ENCODE data around the gene HOXA3. TPM values are rescaled to one million over a fixed set of nuclear protein-coding genes. Genes with fewer than 3 reads are reported as not detected.

Gene HOXA3
- polyA plus RNA-seq, 1 of the 3 experiments (the other 2 are of a cell fraction) = 0.15 TPM

DNA sequence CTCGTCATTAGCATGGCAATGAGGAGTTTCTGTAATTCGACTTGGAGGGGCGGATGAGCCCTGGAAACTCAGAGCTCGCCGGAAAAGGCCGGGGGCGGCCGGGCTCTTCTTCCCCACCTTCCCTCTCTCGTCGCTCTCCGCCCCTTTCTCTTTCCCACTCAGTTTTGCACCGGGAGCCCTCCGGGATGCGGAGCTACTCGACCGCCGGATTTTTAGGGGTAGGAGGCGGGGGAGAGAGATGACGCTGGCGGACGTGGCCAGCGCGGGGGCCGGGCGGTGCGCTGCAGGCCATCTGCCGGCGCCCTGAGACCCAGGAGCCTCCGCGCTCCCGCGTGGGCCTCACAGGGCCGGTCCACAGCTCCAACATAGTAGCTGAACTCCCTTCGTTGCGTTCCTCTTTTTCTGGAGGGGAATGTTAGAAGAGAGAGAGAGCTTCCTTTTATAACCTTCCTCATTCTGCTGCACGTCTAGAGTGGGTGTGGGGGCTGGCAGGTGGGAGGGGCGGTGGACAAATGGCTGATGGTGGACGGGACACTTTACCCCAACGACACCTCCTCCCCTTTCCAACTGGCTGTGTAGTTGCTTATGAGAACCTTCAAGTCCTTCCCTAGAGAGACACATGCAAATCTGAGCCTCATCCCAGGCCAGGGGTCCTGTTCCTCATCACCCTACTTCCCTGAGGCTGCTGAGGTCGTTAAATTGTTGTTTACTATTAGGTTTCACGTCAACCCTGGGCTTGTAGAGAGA, 55.4 kb downstream of the HOXA3 start:
- H3K9me2 ChIP-seq = no peaks in the 10 kb centered on the region
- no peak for DNase-seq
- no peaks in the 10 kb centered on the region; a peak in 1 of 4 replicates for H3K4me1 ChIP-seq (ENCODE audit: control insufficient read depth in 1 of 2, insufficient read depth in 2 of 2, low read depth in 1 of 2, low read length in 1 of 2)
- POLR2A ChIA-PET = interaction anchor here (0.6 kb wide), 1 partner anchor 52 kb away, joined by 3 read pairs; no protein-coding TSS in a partner anchor
- H4K20me1 ChIP-seq (ENCODE audit: insufficient read depth) = no peaks in the 10 kb centered on the region
- H3K27ac ChIP-seq (ENCODE audit: low read depth in 2 of 2, low read length in 1 of 2) = no peak overlapping the region
- no peak overlapping the region; a peak in 1 of 4 replicates for H3K4me3 ChIP-seq (ENCODE audit: low read depth in 2 of 2, low read length in 1 of 2)
- H3K9ac ChIP-seq = no peak overlapping the region
- TF ChIP-seq GATA2 (CRISPR knock-in tag; IDR thresholded peaks at IDR 0.05) (no peak), NRF1 (IDR thresholded peaks at IDR 0.05; ENCODE audit: low read depth, low read length) (no peak), YY1 (IDR thresholded peaks at IDR 0.05; ENCODE audit: low read depth) (no peak), MEF2A (IDR thresholded peaks at IDR 0.05; ENCODE audit: borderline replicate concordance, low read depth) (no peak), RFX5 (IDR thresholded peaks at IDR 0.05; ENCODE audit: low read length) (no peak), EZH2phosphoT487 (IDR thresholded peaks at IDR 0.05; ENCODE audit: borderline replicate concordance, low read depth) (no peak), SIN3A (IDR thresholded peaks at IDR 0.05; ENCODE audit: borderline replicate concordance, low read depth, low read length) (no peak), RXRA (IDR thresholded peaks at IDR 0.05; ENCODE audit: borderline replicate concordance, low read depth) (no peak), FOXJ3 (CRISPR knock-in tag; IDR thresholded peaks at IDR 0.05) (no peak), TEAD4 (IDR thresholded peaks at IDR 0.05; ENCODE audit: borderline replicate concordance, insufficient read depth) (no peak)
- TF ChIP-seq, protein P1, sequence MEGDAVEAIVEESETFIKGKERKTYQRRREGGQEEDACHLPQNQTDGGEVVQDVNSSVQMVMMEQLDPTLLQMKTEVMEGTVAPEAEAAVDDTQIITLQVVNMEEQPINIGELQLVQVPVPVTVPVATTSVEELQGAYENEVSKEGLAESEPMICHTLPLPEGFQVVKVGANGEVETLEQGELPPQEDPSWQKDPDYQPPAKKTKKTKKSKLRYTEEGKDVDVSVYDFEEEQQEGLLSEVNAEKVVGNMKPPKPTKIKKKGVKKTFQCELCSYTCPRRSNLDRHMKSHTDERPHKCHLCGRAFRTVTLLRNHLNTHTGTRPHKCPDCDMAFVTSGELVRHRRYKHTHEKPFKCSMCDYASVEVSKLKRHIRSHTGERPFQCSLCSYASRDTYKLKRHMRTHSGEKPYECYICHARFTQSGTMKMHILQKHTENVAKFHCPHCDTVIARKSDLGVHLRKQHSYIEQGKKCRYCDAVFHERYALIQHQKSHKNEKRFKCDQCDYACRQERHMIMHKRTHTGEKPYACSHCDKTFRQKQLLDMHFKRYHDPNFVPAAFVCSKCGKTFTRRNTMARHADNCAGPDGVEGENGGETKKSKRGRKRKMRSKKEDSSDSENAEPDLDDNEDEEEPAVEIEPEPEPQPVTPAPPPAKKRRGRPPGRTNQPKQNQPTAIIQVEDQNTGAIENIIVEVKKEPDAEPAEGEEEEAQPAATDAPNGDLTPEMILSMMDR (IDR thresholded peaks at IDR 0.05) = no peak
- TF ChIP-seq, protein P2, sequence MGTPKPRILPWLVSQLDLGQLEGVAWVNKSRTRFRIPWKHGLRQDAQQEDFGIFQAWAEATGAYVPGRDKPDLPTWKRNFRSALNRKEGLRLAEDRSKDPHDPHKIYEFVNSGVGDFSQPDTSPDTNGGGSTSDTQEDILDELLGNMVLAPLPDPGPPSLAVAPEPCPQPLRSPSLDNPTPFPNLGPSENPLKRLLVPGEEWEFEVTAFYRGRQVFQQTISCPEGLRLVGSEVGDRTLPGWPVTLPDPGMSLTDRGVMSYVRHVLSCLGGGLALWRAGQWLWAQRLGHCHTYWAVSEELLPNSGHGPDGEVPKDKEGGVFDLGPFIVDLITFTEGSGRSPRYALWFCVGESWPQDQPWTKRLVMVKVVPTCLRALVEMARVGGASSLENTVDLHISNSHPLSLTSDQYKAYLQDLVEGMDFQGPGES (IDR thresholded peaks at IDR 0.05; ENCODE audit: low read depth, low read length) = no peak
- TF ChIP-seq, protein P3, sequence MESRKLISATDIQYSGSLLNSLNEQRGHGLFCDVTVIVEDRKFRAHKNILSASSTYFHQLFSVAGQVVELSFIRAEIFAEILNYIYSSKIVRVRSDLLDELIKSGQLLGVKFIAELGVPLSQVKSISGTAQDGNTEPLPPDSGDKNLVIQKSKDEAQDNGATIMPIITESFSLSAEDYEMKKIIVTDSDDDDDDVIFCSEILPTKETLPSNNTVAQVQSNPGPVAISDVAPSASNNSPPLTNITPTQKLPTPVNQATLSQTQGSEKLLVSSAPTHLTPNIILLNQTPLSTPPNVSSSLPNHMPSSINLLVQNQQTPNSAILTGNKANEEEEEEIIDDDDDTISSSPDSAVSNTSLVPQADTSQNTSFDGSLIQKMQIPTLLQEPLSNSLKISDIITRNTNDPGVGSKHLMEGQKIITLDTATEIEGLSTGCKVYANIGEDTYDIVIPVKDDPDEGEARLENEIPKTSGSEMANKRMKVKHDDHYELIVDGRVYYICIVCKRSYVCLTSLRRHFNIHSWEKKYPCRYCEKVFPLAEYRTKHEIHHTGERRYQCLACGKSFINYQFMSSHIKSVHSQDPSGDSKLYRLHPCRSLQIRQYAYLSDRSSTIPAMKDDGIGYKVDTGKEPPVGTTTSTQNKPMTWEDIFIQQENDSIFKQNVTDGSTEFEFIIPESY (IDR thresholded peaks at IDR 0.05; ENCODE audit: borderline replicate concordance, low read depth) = no peak
- TF ChIP-seq, protein P4, sequence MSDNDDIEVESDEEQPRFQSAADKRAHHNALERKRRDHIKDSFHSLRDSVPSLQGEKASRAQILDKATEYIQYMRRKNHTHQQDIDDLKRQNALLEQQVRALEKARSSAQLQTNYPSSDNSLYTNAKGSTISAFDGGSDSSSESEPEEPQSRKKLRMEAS (IDR thresholded peaks at IDR 0.05; ENCODE audit: low read depth) = no peak
- TF ChIP-seq, protein P5, sequence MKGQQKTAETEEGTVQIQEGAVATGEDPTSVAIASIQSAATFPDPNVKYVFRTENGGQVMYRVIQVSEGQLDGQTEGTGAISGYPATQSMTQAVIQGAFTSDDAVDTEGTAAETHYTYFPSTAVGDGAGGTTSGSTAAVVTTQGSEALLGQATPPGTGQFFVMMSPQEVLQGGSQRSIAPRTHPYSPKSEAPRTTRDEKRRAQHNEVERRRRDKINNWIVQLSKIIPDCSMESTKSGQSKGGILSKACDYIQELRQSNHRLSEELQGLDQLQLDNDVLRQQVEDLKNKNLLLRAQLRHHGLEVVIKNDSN (IDR thresholded peaks at IDR 0.05; ENCODE audit: borderline replicate concordance, low read depth) = no peak
- peaks cover 97% of the 10 kb centered on the region for H3K27me3 ChIP-seq (ENCODE audit: insufficient read depth)
- CTCF ChIA-PET = interaction anchor here (1.0 to 2.5 kb wide), 5 partner anchors 9 to 64 kb away, joined by 3 to 8 read pairs (median 3); no protein-coding TSS in a partner anchor
- 5% methylated on average over 41 of the region's 41 CpGs for WGBS (ENCODE audit: low lambda C conversion rate)
- no peak overlapping the region; the same call in 1 of the 2 replicates for H3K4me2 ChIP-seq
- H3K79me2 ChIP-seq (ENCODE audit: insufficient read depth) = no peaks in the 10 kb centered on the region
- no peaks in the 10 kb centered on the region for H3F3A ChIP-seq (replicated peaks; ENCODE audit: insufficient read depth)
- H2AFZ ChIP-seq (ENCODE audit: low read depth) = no peak overlapping the region
- no peaks in the 10 kb centered on the region for H3K9me3 ChIP-seq
- H3K36me3 ChIP-seq (replicated peaks in 1 of 2; ENCODE audit: control insufficient read depth in 1 of 2, insufficient read depth in 2 of 2, low read length in 1 of 2) = no peaks in the 10 kb centered on the region
